ENCODE results near the gene SLC29A4.
"Not testable (repeated sequence)": the region's sequence is repeated elsewhere in the genome, so short reads cannot be mapped to it uniquely, and the experiment has no call there.

Gene SLC29A4

GRCh38 chr7:5282543-5283316 is at the start of gene SLC29A4:
SLC29A4 (plus strand) TSS chr7:5282943; CDS start chr7:5287817, 4,874 bp downstream.
- no peak for DNase-seq

- DNase-seq = no peak
Measured at GRCh38 chr7:5234852-5235831, 47.6 kb upstream of the SLC29A4 start.

- no peak for DNase-seq
Measured at GRCh38 chr7:5237286-5237685, 45.5 kb upstream of the SLC29A4 start.

- no peak for DNase-seq
Measured at GRCh38 chr7:5238500-5238899, 44.2 kb upstream of the SLC29A4 start.

GRCh38 chr7:5243261-5243660 is 39.5 kb upstream of the SLC29A4 start:
- no peak for DNase-seq

GRCh38 chr7:5248201-5248885 is 34.4 kb upstream of the SLC29A4 start:
- DNase-seq = no peak

- not testable (repeated sequence) for DNase-seq
Measured at GRCh38 chr7:5250787-5251186, 32.0 kb upstream of the SLC29A4 start.

- DNase-seq = not testable (repeated sequence)
Measured at GRCh38 chr7:5253529-5253928, 29.2 kb upstream of the SLC29A4 start.

GRCh38 chr7:5254371-5254770 is 28.4 kb upstream of the SLC29A4 start:
- not testable (repeated sequence) for DNase-seq

- DNase-seq = no peak
Measured at GRCh38 chr7:5255832-5256231, 26.9 kb upstream of the SLC29A4 start.

GRCh38 chr7:5260530-5261068 is 22.1 kb upstream of the SLC29A4 start:
- DNase-seq = not testable (repeated sequence)

GRCh38 chr7:5263066-5263465 is 19.7 kb upstream of the SLC29A4 start:
- DNase-seq = not testable (repeated sequence)

- no peak for DNase-seq
Measured at GRCh38 chr7:5265320-5266190, 17.2 kb upstream of the SLC29A4 start.

- DNase-seq = no peak
Measured at GRCh38 chr7:5266191-5267028, 16.3 kb upstream of the SLC29A4 start.

- not testable (repeated sequence) for DNase-seq
Measured at GRCh38 chr7:5267829-5268228, 14.9 kb upstream of the SLC29A4 start.

GRCh38 chr7:5269992-5270657 is 12.6 kb upstream of the SLC29A4 start:
- DNase-seq = not testable (repeated sequence)

- DNase-seq = no peak
Measured at GRCh38 chr7:5270788-5271187, 12.0 kb upstream of the SLC29A4 start.

- DNase-seq = not testable (repeated sequence)
Measured at GRCh38 chr7:5273831-5274405, 8.8 kb upstream of the SLC29A4 start.

- no peak for DNase-seq
Measured at GRCh38 chr7:5274441-5274840, 8.3 kb upstream of the SLC29A4 start.

GRCh38 chr7:5274985-5275431 is 7.7 kb upstream of the SLC29A4 start:
- not testable (repeated sequence) for DNase-seq
